Dermis blood vessel endothelial cell (primary cell): Measurements from ENCODE around the gene EID1. TPM values are rescaled to one million over a fixed set of nuclear protein-coding genes. Genes with fewer than 3 reads are reported as not detected.
A peak's percentile ranks its signal among the peaks of the same experiment; 100 is the strongest.
"Not testable (repeated sequence)": the region's sequence is repeated elsewhere in the genome, so short reads cannot be mapped to it uniquely, and the experiment has no call there.

Experiments
- DNase-seq: peaks from one replicate; pipeline ENCODE4 v3.0.0; 2010
- total RNA-seq: library from RNA; depleted of rRNA; stranded (reverse); fragments of >200 nt; gene quantifications from 2 replicates; pipeline ENCODE4 v1.2.3, GENCODE V29; 2014

EID1 gene, protein sequence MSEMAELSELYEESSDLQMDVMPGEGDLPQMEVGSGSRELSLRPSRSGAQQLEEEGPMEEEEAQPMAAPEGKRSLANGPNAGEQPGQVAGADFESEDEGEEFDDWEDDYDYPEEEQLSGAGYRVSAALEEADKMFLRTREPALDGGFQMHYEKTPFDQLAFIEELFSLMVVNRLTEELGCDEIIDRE
- 281 and 342 TPM in 2 replicates for total RNA-seq

- DNase-seq, result peak; percentile 97
Observed at GRCh38 chr15:48877630-48878595, at the start of gene EID1. TSS of gene EID1 (plus strand) at chr15:48878134. CDS start at chr15:48878177, 43 bp downstream.

DNA sequence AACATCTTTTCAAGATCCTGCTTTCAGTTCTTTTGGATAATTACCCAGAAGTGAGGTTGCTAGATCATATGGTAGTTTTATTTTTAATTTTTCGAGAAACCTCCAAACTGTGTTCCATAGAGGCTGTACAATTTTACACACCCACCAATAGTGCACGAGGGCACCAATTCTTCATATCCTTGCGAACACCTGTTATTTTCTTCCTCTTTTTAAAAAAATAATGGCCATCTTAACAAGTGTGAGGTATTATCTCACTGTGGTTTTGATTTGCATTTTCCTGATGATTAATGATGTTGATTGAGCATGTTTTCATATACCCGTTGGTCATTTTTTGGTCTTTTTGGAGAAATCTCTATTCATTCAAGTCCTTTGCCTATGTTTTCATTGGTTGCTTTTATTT is 49.5 kb upstream of the EID1 start:
- no peak for DNase-seq

DNA sequence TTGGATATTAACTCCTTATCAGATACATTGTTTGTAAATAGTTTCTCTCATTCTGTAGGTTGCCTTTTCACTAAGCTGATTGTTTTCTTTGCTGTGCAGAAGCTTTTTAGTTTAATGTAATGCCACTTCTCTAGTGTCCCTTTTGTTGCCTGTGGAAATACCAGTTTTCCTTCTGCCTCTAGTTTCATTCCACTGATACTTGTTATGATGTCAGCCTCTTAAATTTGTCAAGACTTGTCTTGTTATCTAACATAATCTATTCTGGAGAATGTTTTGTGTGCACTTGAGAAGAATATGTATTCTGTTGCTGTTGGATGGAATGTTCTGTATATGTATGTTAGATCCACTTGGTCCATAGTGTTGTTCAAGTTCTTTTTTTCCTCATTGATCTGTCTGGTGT is 49.0 kb upstream of the EID1 start:
- no peak for DNase-seq

- DNase-seq, result no peak
Observed at GRCh38 chr15:48832648-48833047, 45.3 kb upstream of the EID1 start.

- DNase-seq, result no peak
Observed at GRCh38 chr15:48833526-48834239, 44.3 kb upstream of the EID1 start.

- no peak for DNase-seq
Observed at GRCh38 chr15:48834756-48835155, 43.2 kb upstream of the EID1 start.

- DNase-seq, result no peak
Observed at GRCh38 chr15:48842501-48842900, 35.4 kb upstream of the EID1 start.

- no peak for DNase-seq
Observed at GRCh38 chr15:48845123-48845522, 32.8 kb upstream of the EID1 start.

DNA sequence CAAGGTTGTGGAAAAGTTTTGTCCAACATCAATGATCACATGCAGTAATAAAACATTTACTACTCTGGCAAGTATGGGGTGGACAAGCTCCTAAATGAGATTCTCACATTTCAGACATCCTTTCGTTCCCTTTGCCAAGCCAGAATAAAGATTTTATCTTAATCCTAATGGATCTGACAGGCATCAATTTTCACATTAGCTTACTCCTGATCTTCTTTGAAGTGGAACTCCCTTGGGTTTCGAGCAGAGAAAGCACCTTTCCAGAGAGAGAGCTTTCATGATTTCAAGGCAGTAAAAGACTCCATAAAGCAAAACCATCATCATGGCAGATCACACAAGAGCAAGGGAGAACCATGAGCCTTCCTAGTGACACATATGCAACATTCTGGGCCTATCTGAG is 27.3 kb upstream of the EID1 start:
- DNase-seq, result no peak

GRCh38 chr15:48851956-48852355 is 26.0 kb upstream of the EID1 start:
- no peak for DNase-seq

DNA sequence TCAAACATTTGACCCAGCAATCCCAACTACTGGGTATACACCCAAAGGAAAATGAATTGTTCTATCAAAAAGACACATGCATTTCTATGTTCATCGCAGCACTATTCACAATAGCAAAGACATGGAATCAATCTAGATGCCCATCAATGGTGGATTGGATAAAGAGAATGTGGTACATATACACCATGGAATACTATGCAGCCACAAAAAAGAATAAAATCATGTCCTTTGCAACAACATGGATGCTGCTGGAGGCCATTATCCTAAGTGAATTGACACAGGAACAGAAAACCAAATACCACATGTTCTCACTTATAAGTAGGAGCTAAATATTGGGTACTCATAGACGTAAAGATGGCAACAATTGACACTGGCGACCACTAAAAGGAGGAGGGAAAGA is 23.5 kb upstream of the EID1 start:
- DNase-seq, result not testable (repeated sequence)

GRCh38 chr15:48855501-48856440 is 22.2 kb upstream of the EID1 start:
- DNase-seq, result peak; percentile 66

DNA sequence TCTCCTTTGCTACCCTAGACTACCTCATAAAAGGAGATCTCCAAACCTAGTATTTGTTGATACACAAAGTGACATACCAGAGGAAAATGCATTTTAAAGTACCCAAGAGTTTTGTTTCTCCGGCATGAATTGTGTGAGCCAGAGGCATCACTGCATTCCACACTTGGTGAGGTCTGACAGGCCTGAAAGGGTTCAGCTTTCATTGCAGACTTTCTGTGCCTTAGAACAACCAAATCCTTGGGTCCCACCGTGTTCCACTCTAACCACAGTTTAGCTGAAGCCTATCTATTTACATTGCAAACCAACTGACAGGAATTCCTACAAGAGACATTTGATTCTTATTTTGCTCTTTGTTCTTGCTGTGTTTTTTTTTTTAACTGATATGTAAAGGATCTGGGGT is 21.0 kb upstream of the EID1 start:
- no peak for DNase-seq

DNA sequence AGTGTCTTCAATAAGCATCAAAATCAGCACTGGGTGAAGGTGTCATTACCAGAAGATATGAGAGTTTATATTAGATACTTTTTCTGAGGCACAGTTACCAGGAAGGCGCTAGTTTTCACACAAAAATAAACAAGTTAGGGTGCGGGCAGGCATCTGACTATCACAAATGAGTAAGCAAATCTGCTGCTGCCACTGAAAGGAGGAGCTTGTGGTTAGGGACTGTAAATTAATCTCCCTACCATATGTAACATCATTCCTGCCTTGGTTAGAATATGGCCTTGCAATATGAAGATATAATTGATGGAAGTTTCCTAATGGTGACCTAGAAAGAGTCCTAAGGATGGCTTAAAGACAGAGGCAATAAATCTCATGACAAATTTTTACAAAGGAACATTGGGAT is 19.5 kb upstream of the EID1 start:
- no peak for DNase-seq

GRCh38 chr15:48859426-48859825 is 18.5 kb upstream of the EID1 start:
- DNase-seq, result no peak

DNA sequence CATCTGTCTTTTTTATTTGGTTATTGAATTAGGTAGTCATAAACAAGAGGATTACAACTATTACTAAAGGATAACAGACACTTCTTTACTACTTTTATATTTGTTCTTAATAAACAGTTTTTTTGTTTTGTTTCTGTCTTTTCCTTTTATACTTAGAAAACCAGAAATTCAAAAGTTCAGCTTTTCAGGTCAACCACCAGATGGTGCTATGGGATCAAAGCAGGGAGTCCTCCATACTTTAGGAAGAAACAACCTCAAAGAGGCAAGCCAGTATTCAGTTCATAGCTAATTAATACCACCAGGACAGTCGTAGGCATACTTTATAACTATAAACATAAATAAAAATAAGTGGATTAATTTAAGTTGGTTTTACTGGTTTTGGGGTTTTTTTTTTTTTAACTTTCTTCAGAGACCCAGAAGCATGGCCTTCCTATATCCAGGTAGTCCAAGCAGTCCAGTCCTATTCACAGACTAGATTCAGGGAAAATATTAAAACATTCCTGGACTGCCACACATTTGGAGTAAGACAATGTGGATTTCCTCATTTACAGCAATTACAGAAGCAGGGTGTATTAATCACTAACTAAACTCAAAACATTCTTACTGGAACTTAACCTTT is 16.0 kb upstream of the EID1 start:
- peak; percentile 81 for DNase-seq

DNA sequence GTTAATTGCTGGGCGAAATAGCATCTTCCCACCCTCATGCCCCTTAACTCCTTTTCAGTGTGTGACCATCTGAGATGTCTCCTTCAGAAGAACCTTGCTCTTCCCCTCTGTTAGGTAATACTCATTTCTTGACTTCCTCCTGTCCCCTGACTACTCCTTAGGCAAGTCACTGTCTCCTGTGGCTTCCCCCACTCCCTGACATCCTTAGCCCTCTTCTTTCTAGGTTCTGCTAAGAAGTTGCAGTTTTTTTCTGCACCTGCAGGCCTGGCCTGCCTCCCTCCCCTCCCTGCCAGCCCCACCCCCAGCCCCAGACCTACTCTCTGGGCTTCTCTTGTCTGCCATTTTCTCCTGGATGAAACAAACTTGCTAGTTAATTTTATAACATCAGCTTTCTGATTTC is 15.2 kb upstream of the EID1 start:
- DNase-seq, result no peak

DNA sequence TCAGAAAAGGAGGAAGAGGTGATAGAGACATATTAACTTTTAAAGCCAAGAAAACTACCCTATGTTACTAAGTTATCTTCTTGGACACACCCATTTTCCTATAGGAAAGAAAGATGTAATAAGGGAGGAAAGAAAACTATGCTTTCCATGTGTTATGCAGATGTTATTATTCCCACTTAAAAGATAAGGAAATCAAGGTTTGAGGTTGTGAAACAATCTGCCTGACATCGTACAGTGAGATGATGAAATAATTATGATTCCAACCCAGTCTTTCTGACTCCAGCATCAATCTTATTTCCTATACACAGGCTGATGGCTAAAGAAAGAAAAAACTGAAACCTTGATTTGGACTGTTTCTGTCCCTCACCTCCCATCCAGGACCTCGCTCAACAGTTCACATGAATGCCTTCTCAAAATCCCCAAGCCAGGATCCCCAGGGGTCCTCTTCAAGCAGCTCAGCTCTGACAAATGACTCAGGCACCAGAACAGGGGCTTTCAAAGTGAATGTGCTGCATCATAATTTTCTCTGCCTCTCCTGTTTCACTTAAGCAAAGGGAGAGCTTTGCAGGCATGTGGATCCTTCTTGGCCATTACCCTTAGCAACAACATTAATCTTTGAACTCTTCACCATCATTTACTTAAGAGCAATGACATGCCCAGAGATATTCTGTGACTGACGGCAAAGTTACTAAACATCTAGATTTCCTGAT is 12.4 kb upstream of the EID1 start:
- DNase-seq, result no peak

- peak; percentile 12 for DNase-seq
Observed at GRCh38 chr15:48866141-48866563, 11.8 kb upstream of the EID1 start.

DNA sequence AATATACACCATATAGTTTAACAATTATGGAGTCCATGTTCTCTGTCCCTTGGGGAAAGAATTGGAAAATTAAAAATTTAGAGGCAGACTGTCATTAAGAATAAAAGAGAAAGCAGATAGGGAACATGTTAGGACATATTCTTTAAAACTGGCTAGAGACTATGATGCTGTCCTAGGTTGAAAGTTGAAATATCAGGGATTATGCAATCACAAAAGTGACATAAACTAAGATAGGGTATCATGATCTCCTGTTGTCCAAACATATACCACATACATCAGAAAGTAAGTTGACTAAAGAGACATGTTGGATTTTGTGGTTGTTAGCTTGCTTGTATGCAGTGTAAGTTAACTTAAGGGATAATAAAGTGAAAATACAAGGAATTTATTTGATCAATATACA is 9.9 kb upstream of the EID1 start:
- DNase-seq, result no peak

- peak; percentile 59 for DNase-seq
Observed at GRCh38 chr15:48868536-48868935, 9.4 kb upstream of the EID1 start.
